Right hindlimb (tissue), 1 donor: Measurements from ENCODE around the gene DOHH.

ENCODE experiments used
- DNase-seq: peaks from one replicate; pipeline ENCODE4 v3.0.0-alpha.2; 2018

Gene DOHH, protein sequence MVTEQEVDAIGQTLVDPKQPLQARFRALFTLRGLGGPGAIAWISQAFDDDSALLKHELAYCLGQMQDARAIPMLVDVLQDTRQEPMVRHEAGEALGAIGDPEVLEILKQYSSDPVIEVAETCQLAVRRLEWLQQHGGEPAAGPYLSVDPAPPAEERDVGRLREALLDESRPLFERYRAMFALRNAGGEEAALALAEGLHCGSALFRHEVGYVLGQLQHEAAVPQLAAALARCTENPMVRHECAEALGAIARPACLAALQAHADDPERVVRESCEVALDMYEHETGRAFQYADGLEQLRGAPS

GRCh38 chr19:3500429-3501101, at the start of gene DOHH:
TSS of gene DOHH (minus strand) at chr19:3500674. CDS start at chr19:3496814, 3,860 bp downstream.
- DNase-seq, result peak; percentile 98

GRCh38 chr19:3549816-3550215, 49.3 kb upstream of the DOHH start:
- DNase-seq, result no peak

DNA sequence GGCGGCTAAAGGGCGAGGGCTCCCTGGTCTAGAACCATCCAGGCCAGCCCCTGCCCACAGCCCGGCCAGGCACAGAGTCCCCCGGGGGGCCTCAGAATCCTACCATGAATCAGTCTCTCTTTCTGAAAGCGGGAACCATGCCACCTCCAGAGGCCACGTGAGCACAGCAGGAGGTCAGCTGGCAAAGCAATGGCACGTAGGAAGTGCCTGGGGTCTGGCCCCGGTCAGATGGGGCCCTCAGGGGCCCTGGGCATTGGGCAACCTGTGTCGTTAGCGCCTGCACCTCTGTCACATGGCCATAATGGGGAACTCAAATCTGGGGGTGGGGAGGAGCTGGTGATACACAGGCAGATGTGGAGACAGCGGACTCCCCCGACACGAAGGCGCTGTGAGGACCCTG, 48.1 kb upstream of the DOHH start:
- DNase-seq, result no peak

- DNase-seq, result no peak
These were observed 47.4 kb upstream of the DOHH start for GRCh38 chr19:3547767-3548282.

DNA sequence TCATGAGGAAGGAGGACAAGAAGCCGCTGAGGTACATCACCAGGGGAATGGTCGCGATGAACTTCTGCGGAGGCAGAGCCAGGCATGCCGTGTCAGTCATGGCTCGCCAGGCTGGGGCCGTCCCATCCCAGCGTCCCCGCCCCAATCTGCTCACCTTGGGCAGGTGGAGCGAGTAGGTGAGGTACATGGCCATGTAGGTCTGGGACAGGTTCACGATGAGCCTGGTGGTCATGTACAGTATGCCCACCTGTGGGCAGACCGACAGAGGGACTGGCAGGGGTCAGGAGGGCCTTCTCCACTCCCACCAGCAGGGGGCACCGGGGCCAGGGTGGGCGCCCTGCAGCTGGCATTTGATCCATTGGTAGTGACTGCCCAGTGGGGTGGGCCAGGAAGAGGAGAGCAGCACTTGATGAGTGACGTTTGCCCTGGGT, 46.8 kb upstream of the DOHH start:
- no peak for DNase-seq

- DNase-seq, result no peak
These were observed 45.6 kb upstream of the DOHH start for GRCh38 chr19:3546119-3546518.

DNA sequence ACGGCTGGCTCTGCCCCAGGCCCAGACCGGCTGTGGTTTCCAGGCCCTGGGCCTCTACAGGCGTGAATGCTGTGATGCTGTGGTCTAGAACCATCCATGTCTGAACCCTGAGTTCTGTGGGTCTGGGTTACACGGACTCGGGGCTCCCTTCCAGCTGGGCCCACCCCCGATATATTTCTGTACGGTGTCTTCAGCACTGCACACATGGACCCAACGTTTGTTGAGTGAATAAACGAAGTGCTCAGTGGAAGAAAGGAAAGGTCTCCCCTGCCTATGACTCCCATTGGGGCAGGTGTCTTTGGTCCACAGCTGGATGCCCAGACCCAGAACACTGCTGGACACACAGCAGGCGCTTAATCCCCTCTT, 45.2 kb upstream of the DOHH start:
- DNase-seq, result no peak

- peak; percentile 60 for DNase-seq
These were observed 44.5 kb upstream of the DOHH start for GRCh38 chr19:3544742-3545668.

DNA sequence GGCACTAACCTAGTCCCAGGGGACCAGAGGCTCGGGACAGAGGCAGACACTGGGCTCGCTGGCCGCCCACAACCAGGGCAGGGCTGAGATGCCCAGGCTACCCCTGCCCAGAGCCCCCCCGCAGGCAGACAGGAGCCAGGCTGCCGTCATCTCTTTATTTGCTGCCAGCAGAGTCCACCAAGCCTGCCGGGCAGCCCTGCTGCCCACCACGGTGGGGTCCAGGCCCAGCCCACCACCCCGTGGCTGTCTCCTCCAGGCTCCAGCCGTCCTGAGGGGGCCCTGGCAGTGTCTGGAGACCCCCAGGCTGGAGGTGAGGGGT, 43.5 kb upstream of the DOHH start:
- DNase-seq, result no peak

DNA sequence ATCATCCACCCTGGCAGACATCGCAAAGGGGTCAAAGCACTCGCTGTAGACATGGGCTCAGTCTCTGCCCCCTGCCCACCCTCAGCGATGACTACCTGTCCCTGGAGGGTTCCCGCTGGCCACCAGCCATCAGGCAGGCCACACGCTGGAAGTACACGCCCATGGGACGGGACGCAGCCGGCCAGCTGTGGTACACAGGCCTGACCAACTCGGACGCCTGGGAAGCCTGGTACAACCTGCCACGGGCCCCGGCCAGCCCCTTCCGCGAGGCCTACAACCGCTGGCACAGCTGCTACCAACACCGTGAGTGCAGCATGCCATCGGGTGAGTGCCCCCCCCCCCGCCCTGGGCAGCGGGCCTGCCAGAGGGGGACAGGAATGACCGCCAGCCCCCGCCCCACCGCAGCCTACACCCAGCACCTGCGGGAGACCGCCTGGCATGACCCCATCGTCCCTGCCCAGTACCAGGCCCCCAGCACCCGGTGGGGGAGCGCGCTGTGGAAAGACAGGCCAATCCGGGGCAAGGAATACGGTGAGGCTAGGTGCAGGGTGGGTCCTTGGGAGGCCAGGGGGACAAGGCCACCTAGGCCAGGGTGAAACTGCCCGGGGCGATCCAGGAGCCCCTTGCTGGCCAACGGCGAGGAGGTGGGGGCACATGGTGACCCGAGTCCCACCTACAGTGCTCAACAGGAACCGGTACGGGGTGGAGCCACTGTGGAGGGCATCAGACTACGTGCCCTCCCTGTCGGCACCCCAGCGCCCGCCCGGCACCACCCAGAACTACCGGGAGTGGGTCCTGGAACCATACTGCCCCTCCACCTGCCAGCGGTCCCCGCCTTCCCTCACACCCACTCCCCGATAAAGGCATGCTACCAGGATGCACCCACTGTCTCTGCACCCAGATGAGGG, 42.9 kb upstream of the DOHH start:
- peak; percentile 53 for DNase-seq

DNA sequence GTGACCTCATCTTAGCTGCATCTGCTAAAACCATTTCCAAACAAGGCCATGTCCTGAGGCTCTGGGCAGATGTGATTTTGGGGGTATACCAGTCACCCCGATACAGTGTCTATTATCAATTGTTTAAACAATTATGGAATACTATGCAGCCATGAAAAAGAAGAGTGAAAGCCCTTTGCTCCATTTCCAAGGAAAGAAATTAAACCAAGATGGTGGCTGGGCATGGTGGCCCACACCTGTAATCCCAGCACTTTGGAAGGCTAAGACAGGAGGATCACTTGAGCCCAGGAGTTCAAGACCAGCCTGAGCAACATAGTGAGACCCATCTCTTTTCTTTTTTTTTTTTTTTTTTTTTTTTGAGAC, 39.3 kb upstream of the DOHH start:
- DNase-seq, result no peak

GRCh38 chr19:3538965-3539755, 38.7 kb upstream of the DOHH start, which contains the start of gene TEKTIP1:
TSS of gene TEKTIP1 (plus strand) at chr19:3539174. CDS start at chr19:3539178, 4 bp downstream.
- DNase-seq, result no peak

DNA sequence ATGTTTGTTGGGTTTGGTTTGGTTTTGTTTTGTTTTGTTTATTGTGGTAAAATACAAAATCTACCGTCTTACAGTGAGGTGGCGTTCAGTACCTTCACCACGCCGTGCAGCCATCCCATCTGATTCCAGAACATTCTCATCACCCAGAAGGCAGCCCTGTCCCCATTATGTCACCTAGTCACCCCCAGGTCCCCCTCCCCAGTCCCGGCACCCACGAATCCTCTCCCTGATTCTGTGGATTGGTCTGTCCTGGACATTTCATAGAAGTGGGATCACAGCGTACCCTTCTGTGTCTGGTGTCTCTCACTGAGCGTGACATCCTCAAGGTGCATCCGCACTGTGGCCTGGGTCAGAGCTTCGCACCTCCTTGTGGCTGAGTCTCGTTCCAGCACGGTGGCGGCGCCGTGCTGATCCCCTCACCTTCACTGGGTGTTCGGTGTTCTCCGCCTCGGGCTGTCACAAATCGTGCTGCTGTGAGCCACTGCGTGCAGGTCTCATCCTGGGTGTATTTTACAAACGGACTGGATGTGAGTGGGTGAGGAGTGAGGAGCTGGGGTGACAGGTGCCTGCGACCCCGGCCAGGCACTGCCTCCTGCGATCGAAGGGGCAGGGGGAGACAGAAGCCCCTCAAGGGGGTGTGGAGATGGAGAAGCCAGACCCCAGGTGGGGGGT, 37.9 kb upstream of the DOHH start:
- no peak for DNase-seq

GRCh38 chr19:3537438-3538240, 37.2 kb upstream of the DOHH start:
- no peak for DNase-seq

GRCh38 chr19:3537101-3537437, 36.6 kb upstream of the DOHH start:
- DNase-seq, result no peak

- DNase-seq, result peak; percentile 74
These were observed 36.1 kb upstream of the DOHH start for GRCh38 chr19:3536429-3537100.

GRCh38 chr19:3535981-3536380, 35.5 kb upstream of the DOHH start:
- no peak for DNase-seq

DNA sequence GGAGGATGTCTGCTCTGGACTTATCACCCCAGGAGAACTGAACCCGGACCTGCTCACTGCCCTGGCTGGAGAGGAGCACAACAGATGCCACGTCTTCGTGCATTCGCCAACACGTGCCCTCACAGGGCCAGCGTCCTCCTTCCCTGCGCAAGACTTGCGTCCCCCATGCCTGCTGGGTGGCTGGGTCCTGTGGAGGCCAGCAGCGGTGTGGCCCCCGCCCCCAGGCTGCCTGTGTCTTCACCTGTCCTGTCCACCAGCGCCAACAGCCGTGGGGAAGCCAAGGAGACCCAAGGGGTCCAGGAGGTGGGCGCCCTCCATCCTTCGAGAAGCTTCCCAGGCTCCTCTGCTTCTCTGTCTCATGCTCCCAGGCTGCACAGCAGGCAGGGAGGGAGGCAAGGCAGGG, 35.1 kb upstream of the DOHH start:
- no peak for DNase-seq

GRCh38 chr19:3535235-3535535, 34.7 kb upstream of the DOHH start:
- DNase-seq, result no peak
